K562 (cell line): ENCODE data around the gene ST3GAL3. TPM values are rescaled to one million over a fixed set of nuclear protein-coding genes. Genes with fewer than 3 reads are reported as not detected.

Experiments
- ARID1B ChIP-seq: fragments of 450-650 bp; IDR thresholded peaks from 2 replicates; pipeline ENCODE4 v1.6.1; 2016; ENCODE audit warnings: antibody characterized with exemption, mild to moderate bottlenecking, inconsistent platforms
- PHF8 ChIP-seq: fragments of 200-600 bp; sonication (generic); IDR thresholded peaks from 2 replicates; pipeline ENCODE4 v1.6.1; 2012; ENCODE audit warnings: mixed run types, mild to moderate bottlenecking, inconsistent platforms, low read length, moderate library complexity, borderline replicate concordance
- SAFB ChIP-seq: fragments of 200-400 bp; formaldehyde crosslinking; IDR thresholded peaks from 2 replicates; pipeline ENCODE4 v1.6.1; 2017; ENCODE audit warnings: low read depth, low read length, borderline replicate concordance
- SMAD4 ChIP-seq: fragments of 250-450 bp; sonication (Bioruptor Pico); conservative IDR thresholded peaks from 2 replicates; pipeline ENCODE4 v1.8.0; 2021; ENCODE audit warnings: inconsistent platforms, mild to moderate bottlenecking, moderate library complexity
- TEAD4 ChIP-seq, 2 experiments: sonication (generic) in 1 of 2; formaldehyde crosslinking in 1 of 2; IDR thresholded peaks; 2 replicates each; pipeline versions ENCODE4 v1.6.1 to v1.8.0; 2012 to 2022; ENCODE audit warnings: borderline replicate concordance in 1 of 2, inconsistent platforms in 1 of 2, low read length in 1 of 2, mild to moderate bottlenecking in 1 of 2, missing genetic modification reagents in 1 of 2
- TRIM28 ChIP-seq: fragments of 450-650 bp; IDR thresholded peaks from 2 replicates; pipeline ENCODE4 v1.6.1; 2017
- ZNF584 ChIP-seq: fragments of 200-800 bp; sonication (Bioruptor generic); IDR thresholded peaks from 2 replicates; pipeline ENCODE4 v1.6.1; 2016; ENCODE audit warnings: low read depth, mild to moderate bottlenecking, missing genetic modification characterization, missing compliant biosample characterization
- polyA plus RNA-seq, 8 experiments: library from polyadenylated mRNA; depleted of rRNA in 4 of 8; stranded (reverse) in 5 of 8; unstranded in 3 of 8; fragments of >200 nt; fragmentation: Nextera tagmentation in 2 of 8; fragmentation: Illumina TruSeq in 1 of 8; extraction: Ambion mirVana in 2 of 8; extraction: Trizol in 1 of 8; gene quantifications; 2 replicates each; pipeline versions ENCODE4 v1.2.1 to v1.2.3, GENCODE V29; 2011 to 2014; ENCODE audit warnings: inconsistent platforms in 1 of 8, missing spikeins in 1 of 8
- total RNA-seq, 7 experiments: library from RNA; depleted of rRNA in 6 of 7; stranded (reverse); fragments of >200 nt in 6 of 7; fragmentation: Illumina TruSeq in 2 of 7; extraction: Trizol in 2 of 7; gene quantifications; 2 replicates each; pipeline versions ENCODE4 v1.2.1 to v1.2.3, GENCODE V29; 2011 to 2021; ENCODE audit warnings: low replicate concordance in 1 of 7
- TF ChIP-seq, protein P1 (sequence below): fragments of 450-650 bp; IDR thresholded peaks from 2 replicates; pipeline ENCODE4 v1.6.1; 2016; ENCODE audit warnings: mild to moderate bottlenecking, moderate library complexity
- TF ChIP-seq, protein P2 (sequence below), 3 experiments: fragments of 200-800 bp in 1 of 3; sonication (Bioruptor generic) in 1 of 3; sonication (generic) in 1 of 3; formaldehyde crosslinking in 1 of 3; IDR thresholded peaks; 2 replicates each; pipeline versions ENCODE4 v1.6.1 to v1.8.0; 2016 to 2022; ENCODE audit warnings: mild to moderate bottlenecking in 2 of 3, missing compliant biosample characterization in 2 of 3, missing genetic modification characterization in 2 of 3, missing genetic modification reagents in 1 of 3
- TF ChIP-seq, protein P3 (sequence below), 2 experiments: fragments of 200-800 bp in 1 of 2; sonication (Bioruptor generic) in 1 of 2; sonication (generic) in 1 of 2; formaldehyde crosslinking in 1 of 2; IDR thresholded peaks in 1 of 2; conservative IDR thresholded peaks in 1 of 2; 2 replicates each; pipeline versions ENCODE4 v1.5.0 to v1.6.1; 2016 to 2020; ENCODE audit warnings: missing compliant biosample characterization in 1 of 2, missing genetic modification characterization in 1 of 2, missing genetic modification reagents in 1 of 2

Gene ST3GAL3
- total and polyA plus RNA-seq, 9 of the 15 experiments (the other 6 are each of a cell fraction or from before 2014, with no cell fraction given): 1.2 to 18.9 (median 11.0) TPM

DNA sequence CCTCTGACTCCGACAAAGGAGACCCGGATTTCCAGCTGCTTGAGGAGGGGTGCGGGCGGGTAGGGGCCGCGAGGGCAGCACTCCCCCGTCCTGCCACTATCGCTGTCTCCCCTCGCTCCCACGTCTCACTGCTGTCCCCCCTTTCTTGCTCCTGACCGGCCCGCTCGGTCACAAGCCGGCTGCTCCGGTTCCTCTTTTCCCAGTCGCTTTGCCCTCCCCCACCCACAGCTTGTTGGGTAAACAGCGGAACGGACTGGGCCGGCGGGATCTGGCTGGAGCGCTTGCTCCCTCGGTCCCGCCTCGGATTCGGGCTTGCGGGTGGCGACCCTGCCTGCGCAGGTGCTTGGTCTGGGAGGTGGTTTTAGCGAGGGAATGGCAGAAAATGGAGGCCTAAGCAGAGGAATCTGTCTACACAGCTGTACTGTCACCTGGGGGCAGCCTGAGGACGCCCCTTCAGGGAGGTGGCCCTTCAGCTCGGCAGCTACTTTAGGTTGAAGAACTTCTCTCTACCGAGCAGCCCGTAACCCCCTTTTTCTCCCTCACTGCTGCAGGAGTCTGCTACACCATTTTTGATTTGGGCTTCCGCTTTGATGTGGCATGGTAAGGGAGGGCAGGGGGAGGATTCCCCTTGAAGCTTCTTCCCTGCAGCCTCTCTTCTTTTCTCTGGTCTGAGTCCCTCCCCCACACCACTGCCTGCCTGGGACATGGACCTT is 268.1 kb downstream of the ST3GAL3 start (continued):
- TF ChIP-seq, protein P1, sequence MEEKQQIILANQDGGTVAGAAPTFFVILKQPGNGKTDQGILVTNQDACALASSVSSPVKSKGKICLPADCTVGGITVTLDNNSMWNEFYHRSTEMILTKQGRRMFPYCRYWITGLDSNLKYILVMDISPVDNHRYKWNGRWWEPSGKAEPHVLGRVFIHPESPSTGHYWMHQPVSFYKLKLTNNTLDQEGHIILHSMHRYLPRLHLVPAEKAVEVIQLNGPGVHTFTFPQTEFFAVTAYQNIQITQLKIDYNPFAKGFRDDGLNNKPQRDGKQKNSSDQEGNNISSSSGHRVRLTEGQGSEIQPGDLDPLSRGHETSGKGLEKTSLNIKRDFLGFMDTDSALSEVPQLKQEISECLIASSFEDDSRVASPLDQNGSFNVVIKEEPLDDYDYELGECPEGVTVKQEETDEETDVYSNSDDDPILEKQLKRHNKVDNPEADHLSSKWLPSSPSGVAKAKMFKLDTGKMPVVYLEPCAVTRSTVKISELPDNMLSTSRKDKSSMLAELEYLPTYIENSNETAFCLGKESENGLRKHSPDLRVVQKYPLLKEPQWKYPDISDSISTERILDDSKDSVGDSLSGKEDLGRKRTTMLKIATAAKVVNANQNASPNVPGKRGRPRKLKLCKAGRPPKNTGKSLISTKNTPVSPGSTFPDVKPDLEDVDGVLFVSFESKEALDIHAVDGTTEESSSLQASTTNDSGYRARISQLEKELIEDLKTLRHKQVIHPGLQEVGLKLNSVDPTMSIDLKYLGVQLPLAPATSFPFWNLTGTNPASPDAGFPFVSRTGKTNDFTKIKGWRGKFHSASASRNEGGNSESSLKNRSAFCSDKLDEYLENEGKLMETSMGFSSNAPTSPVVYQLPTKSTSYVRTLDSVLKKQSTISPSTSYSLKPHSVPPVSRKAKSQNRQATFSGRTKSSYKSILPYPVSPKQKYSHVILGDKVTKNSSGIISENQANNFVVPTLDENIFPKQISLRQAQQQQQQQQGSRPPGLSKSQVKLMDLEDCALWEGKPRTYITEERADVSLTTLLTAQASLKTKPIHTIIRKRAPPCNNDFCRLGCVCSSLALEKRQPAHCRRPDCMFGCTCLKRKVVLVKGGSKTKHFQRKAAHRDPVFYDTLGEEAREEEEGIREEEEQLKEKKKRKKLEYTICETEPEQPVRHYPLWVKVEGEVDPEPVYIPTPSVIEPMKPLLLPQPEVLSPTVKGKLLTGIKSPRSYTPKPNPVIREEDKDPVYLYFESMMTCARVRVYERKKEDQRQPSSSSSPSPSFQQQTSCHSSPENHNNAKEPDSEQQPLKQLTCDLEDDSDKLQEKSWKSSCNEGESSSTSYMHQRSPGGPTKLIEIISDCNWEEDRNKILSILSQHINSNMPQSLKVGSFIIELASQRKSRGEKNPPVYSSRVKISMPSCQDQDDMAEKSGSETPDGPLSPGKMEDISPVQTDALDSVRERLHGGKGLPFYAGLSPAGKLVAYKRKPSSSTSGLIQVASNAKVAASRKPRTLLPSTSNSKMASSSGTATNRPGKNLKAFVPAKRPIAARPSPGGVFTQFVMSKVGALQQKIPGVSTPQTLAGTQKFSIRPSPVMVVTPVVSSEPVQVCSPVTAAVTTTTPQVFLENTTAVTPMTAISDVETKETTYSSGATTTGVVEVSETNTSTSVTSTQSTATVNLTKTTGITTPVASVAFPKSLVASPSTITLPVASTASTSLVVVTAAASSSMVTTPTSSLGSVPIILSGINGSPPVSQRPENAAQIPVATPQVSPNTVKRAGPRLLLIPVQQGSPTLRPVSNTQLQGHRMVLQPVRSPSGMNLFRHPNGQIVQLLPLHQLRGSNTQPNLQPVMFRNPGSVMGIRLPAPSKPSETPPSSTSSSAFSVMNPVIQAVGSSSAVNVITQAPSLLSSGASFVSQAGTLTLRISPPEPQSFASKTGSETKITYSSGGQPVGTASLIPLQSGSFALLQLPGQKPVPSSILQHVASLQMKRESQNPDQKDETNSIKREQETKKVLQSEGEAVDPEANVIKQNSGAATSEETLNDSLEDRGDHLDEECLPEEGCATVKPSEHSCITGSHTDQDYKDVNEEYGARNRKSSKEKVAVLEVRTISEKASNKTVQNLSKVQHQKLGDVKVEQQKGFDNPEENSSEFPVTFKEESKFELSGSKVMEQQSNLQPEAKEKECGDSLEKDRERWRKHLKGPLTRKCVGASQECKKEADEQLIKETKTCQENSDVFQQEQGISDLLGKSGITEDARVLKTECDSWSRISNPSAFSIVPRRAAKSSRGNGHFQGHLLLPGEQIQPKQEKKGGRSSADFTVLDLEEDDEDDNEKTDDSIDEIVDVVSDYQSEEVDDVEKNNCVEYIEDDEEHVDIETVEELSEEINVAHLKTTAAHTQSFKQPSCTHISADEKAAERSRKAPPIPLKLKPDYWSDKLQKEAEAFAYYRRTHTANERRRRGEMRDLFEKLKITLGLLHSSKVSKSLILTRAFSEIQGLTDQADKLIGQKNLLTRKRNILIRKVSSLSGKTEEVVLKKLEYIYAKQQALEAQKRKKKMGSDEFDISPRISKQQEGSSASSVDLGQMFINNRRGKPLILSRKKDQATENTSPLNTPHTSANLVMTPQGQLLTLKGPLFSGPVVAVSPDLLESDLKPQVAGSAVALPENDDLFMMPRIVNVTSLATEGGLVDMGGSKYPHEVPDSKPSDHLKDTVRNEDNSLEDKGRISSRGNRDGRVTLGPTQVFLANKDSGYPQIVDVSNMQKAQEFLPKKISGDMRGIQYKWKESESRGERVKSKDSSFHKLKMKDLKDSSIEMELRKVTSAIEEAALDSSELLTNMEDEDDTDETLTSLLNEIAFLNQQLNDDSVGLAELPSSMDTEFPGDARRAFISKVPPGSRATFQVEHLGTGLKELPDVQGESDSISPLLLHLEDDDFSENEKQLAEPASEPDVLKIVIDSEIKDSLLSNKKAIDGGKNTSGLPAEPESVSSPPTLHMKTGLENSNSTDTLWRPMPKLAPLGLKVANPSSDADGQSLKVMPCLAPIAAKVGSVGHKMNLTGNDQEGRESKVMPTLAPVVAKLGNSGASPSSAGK: no peak
- TF ChIP-seq PHF8 (no peak), ZNF584 (CRISPR knock-in tag) (0 out of 2 replicates have a peak, but pooled peaks have one; percentile 14), TRIM28 (no peak), ARID1B (0 out of 2 replicates have a peak, but pooled peaks have one; percentile 49), SMAD4 (CRISPR knock-in tag) (no peak), SAFB (peak; percentile 3; the same call in 1 of the 2 replicates), TEAD4 (IDR thresholded peaks at IDR 0.05; ENCODE audit: low read length) (0 out of 2 replicates have a peak, but pooled peaks have one; percentile 6), TEAD4 (CRISPR knock-in tag; IDR thresholded peaks at IDR 0.05; ENCODE audit: borderline replicate concordance) (0 out of 2 replicates have a peak, but pooled peaks have one; percentile 14)
- TF ChIP-seq, protein P2, sequence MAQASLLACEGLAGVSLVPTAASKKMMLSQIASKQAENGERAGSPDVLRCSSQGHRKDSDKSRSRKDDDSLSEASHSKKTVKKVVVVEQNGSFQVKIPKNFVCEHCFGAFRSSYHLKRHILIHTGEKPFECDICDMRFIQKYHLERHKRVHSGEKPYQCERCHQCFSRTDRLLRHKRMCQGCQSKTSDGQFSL (CRISPR knock-in tag; IDR thresholded peaks at IDR 0.05): peak; percentile 8; the same call in 1 of the 2 replicates
- TF ChIP-seq, protein P2 (tag; IDR thresholded peaks at IDR 0.05): no peak; a peak in 1 of 4 replicates
- TF ChIP-seq, protein P3, sequence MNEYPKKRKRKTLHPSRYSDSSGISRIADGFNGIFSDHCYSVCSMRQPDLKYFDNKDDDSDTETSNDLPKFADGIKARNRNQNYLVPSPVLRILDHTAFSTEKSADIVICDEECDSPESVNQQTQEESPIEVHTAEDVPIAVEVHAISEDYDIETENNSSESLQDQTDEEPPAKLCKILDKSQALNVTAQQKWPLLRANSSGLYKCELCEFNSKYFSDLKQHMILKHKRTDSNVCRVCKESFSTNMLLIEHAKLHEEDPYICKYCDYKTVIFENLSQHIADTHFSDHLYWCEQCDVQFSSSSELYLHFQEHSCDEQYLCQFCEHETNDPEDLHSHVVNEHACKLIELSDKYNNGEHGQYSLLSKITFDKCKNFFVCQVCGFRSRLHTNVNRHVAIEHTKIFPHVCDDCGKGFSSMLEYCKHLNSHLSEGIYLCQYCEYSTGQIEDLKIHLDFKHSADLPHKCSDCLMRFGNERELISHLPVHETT (CRISPR knock-in tag; conservative IDR thresholded peaks at IDR 0.05 in 1 of 2, IDR thresholded peaks at IDR 0.05 in 1 of 2): peak in 1 of 2 experiments; percentile 63; a peak in 2 of 4 replicates
